ENCODE data around the gene ELFN2.
"Not testable (repeated sequence)": the region's sequence is repeated elsewhere in the genome, so short reads cannot be mapped to it uniquely, and the experiment has no call there.

The ELFN2 gene

DNA sequence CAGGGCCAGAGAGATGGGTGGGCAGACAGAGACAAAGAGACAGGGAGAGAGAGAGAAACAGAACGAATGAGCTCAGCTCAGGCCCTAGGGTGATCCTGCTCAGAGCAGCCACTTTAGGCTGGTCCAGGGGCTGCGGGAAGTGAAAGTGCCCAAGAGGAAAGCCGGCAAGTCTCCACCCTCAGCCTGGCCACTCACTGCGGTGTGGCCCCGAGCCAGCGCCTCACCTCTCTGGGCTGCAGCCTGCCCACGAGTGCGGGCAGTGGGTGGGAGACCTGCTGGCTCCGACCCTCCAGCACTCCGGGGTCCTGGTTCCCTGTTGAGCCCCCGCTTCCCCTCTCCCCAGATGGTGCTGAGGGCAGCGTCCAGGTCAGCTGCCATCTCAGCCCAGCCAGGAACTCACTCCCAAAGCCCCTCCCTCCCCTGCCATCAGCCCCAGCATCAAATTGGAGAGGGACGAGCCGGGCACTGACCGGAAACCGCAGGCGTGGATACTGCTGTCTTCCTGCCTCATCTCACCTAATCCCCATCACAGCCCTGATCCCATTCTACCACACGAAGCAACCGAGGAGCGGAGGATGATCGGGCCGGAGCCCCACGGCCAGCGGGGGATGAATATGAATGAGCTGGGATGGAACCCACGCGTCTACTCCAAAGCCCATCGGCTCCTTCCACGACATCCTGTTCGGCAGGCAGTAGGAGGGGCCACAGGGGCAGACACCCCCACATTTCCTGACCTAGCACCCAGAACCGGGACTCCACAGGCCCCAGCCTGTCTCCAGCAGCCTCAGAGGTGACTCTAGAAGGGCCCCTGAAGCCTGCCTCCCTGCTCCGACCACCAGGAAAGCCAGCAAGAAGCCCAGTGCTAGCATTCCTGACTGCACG lies 16.9 kb downstream of the ELFN2 start:
- no peak for DNase-seq (ENCODE audit: low spot score)

DNA sequence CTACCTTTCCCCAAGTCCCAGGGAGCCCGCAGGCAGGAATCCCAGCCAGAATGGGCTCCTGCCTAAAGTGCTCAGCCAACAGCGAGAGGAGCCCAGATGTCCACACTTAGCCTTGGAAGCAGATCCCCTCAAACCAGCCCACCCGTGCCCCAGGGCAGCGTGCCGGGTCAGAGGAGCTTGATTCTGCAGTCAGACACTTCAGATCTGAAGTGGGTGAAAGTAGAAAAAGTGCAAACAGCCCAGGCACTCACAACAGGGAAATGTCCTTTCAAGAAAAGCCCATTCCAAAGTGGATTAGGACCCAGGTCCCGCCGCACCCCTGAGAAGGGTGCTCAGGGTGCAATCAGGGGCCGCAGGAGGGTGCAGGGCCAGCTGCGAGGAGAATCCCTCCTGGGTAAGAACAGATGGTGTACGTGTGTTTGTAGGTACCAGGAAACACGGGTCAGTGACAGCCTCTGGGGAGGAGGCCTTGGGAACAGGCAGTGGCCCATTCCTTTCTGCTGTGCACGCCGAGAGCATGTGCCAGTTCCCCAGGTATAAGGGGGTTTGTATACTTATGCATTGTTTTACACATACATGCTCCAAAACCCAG lies 17.7 kb downstream of the ELFN2 start:
- DNase-seq (ENCODE audit: low spot score): no peak

DNA sequence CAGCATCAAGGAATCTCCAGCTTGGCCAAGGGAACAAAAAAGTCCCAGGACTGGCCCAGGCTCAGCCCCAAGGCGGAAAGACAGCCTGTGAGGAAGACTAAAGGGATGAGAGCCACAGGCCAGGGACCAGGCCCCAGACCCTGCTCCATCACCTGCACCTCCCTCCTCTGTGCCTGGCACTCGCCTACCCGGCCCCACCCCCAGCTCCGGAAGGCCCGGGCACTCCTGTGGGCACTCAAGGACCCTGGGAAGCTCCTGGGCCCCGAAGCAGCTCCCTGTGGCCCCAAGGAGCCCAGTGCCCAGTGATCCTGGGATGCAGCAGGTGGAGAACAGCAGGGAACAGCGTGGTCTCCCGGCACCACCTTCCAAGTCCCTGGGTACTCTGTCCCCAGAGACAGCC lies 18.2 kb downstream of the ELFN2 start:
- no peak for DNase-seq (ENCODE audit: low spot score)

DNA sequence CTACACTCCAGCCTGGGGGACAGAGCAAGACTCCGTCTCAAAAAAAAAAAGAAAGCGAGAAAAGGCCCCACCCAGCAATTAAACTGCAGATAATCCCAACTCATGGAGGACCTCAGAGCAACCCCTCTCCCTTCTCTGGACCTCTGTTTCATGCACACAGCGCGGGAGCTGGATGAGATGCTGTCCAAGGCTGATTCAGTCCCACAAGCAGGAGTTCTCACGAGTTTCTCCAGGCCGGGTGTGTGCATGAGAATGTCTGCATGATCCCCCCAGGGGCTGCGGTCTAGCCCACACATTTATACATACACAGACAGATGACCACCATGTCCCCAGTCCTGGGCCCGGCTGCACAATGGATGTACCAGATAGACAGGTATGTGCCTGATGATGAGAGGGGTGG lies 19.4 kb downstream of the ELFN2 start:
- no peak for DNase-seq (ENCODE audit: low spot score)

DNA sequence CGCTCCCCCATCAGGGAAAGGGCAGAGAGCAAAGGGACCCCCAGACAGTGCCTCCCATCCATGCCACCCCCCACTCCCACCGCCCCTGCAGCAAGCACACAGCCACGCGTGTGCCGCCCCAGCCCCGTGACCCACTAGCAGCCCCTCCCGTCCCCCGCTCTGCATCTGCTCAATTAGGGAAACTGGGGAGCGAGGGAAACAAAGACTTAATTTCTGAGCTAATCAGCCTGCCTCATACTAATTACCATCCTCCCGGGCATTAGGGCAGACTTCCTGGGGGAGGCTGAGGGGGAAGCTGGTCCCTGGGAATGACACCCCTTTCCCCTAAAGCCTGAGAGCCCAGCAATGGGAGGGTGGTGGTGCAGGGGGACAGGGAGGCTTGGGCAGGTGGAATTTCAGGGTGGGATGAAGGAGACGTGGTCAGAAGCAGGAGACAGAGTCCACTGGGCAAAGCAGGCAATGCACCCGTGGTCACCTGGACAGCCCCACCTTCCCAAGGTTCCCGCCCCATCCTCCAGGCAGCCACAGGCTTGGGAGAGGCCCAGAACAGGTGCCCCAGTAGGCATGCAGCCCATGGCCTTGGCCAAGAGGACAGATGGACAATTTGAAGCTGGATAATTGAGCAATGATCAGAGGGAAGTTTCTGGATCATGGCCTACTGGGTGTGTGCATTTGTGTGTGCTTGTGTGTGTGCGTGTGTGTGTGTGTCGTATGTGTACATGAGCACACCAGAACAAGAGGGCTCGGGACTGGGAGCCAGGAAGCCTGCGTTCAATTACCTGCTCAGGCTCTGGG lies 20.6 kb downstream of the ELFN2 start:
- no peak for DNase-seq (ENCODE audit: low spot score)

DNA sequence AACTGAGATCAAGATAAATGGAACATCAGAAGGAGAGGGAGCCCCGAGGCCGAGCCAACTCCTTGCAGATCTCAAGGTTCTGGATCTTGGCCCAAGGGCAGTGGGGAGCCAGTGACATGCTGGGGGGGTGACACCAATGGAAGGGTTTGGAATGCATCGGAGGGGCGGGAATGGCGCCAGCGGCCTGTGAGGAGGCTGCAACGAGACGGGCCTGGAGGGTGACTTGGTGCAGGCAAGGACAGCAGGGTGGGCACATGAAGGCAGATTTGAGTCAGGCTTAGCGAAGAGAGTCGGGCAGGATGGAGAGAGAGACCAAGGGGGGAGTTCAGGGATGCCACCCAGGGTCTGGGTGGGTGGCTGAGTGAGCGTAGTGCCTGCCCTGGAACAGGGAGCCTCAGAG lies 23.2 kb downstream of the ELFN2 start:
- no peak for DNase-seq (ENCODE audit: low spot score)

DNA sequence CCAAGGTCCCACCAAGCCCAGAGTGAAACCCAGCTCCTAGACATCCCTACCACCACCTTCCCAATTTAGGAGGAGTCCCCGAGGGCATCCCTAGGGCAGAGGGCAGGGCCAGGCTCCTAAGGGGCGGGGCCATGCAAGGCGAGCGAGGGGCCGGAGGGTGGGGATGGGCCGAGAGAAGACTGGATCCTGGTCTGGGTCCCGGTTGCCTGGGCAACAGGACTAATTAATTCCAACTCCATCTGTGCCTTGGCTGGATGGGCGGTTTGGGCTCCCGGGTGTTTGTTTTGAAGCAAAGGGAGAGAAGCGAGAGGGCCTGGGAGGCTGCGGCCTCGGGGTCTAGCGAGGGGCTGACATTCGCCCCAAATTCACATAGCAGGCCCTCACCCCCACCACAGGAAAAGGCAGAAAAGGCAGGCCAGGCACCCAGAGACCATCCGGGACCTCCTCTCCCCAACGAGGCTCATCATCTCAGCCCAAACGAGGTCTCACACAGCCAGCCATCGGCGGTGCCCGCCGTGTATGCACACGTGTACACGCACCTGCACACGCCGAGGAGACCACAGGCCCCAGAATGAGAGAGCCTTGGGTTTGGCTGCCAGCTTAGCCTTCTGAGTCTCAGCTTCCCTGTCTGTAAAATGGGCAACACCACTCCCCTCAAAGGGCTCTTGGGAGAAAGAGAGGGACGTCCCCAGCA lies 23.9 kb downstream of the ELFN2 start:
- no peak for DNase-seq (ENCODE audit: low spot score)

DNA sequence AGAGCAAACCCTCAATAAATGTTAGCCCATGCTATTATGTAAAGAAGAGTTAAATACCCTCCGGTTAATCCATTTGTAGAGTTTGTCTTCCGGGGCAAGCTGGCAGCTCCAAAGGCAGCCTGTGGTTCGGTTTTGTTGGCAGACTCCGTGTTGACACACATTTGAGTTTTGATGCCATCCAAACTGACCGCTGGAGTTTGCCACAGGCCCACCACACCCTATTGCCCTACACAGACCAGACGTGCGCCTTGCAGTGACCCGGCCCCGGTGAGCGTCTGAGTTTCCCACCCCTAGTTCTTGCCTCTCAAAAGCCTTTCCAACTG lies 25.1 kb downstream of the ELFN2 start:
- DNase-seq (ENCODE audit: low spot score): no peak

DNA sequence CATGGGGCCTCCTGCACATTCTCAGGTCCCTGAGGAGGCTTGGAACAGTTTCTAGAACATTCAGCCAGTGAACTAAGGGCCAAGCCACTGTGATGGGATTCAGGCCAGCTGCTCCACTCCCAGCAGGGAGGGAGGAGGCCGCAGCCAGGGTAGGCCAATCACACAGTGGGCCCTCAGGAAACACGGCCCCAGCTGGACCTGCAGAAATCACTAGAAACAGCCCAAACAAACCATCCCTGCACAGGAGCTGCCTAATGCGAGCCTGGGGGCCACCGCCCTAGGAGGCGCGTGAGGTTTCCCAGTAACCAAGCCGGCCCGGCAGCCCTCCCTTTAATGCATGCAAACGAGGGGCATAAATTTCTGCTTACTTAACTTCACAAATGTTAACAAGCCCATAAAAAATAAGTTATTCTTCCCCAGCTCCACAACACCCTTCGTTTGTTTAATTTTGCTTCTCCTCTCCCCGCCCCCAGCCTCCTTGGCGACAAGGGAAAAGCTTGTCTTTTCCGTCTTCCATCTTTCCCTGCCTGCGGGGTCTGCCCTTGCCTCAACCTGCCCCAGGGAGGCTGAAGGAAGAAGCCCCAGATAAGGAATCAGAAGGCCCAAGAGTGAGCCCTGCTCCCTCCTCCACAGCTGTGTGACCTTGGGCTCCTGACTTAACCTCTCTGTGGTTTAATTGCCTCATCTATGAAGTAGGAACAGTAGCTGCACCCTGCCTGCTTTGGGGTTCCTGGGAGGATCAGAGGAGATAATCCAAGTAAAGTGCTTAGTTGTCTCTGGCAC lies 25.7 kb downstream of the ELFN2 start:
- no peak for DNase-seq (ENCODE audit: low spot score)

DNA sequence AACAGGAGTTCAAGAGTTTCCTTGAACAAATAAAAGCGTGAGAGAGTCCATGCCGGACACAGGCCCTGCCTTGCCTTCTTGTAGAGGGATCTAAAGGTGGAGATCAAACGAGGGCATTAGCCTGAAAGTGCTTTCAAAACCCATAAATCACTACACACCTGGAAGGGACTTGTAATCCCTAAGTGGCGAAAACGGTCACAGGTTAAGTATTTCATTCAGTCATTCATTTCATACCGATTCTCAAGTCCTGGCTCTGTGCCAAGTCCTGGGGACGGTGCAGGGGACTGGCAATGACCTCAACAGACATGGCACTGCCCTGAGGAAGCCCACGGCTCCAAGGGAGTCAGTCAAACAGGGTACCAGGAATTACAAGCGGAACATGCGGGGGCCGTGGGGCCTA lies 26.6 kb downstream of the ELFN2 start:
- DNase-seq (ENCODE audit: low spot score): no peak

DNA sequence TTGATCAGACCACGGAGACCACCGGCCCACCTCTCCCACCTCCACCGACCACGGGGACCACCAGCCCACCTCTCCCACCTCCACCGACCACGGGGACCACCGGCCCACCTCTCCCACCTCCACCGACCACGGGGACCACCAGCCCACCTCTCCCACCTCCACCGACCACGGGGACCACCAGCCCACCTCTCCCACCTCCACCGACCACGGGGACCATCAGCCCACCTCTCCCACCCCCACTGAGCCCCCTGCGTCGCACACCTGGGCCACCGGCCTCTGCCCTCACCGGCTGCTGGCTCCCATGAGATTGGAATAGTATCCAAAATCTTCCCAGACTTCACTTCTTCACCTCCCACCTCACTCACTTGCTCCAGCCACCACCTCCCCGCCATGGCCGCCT lies 27.8 kb downstream of the ELFN2 start:
- DNase-seq (ENCODE audit: low spot score): not testable (repeated sequence)

DNA sequence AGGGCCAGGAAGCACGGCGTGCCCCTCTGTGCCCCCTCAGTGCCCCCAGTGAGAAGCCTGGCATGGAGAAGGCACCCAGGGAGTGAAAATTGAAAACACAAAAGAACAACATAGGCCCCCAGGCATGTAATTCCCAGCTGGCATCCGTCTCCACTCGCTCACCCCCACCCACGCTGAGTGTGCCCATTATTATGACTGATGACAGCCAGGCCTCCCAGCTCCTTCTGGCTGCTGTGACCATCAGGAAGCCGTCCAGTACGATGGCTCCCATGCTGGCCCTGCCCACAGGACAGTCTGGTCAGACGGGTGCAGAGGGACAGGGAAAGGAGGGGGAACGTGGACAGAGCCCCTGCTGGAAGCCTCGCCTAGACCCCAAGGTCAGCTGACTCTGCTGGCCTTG lies 30.1 kb downstream of the ELFN2 start:
- no peak for DNase-seq (ENCODE audit: low spot score)

DNA sequence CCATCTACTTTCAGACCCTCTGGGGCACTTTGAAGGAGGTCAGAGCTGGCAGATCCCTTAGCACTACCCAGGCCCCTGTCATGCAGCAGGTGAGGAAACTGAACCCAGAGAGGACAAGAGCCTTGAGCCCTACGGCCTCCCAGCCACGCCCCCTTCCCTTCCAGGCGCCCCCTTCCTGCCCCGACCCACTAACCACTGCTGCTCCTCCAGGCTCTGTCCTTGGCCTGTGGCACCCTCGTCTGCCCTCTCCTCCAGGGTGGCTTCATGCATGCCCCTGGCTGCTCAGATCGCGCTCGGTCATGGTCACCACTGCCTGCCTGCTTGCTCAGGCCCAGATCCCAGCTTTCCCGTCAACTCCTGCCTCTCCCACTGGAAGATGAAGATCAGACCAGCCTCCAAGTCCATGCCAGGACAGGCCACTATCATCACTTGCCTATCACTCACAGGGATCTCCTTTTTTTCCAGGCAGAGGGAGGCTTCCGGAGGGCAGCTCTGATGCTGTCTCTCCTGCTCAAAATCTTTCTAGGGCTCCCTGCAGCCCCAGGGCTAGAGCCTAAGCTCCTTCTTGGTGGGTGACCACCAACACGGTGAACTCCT lies 30.7 kb downstream of the ELFN2 start:
- DNase-seq (ENCODE audit: low spot score): no peak

DNA sequence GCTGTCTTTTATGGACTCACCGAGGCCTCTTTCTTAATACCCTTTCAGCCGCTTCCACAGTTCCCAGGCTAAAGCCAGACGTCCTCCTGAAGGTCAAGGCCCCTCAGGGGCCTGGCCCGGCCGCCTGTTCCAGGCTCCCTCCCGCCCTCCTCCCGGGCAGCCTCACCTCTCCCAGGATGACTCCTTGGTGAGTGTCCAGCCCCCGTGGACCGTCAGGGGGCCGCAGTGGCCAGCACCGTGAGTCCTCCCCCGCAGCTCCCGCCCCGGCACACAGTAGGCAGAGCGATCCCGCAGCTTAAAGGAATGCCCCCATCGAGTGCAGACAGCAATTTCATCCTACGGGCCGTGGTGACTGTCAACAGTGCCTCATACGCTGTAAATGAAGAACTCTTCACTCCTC lies 32.9 kb downstream of the ELFN2 start:
- DNase-seq (ENCODE audit: low spot score): no peak

DNA sequence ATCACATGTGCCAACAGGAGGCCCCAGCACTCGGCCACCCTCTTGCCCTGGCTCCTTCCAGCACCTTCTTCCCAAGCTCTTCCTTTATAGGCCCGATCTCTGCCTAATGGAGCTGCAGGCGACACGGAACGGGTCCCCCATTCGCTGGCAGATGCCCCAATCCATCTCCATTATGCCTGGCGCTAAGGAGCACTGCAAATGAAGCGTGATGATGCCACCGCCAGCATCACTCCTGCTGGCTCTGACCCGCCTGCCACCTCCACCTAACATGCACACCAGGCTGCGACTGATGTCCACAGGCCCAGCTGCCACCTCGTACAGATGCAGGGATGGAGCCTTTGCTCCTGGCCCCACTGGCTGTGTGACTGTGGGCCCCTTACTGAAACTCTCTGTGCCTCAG lies 33.5 kb downstream of the ELFN2 start:
- DNase-seq (ENCODE audit: low spot score): no peak

DNA sequence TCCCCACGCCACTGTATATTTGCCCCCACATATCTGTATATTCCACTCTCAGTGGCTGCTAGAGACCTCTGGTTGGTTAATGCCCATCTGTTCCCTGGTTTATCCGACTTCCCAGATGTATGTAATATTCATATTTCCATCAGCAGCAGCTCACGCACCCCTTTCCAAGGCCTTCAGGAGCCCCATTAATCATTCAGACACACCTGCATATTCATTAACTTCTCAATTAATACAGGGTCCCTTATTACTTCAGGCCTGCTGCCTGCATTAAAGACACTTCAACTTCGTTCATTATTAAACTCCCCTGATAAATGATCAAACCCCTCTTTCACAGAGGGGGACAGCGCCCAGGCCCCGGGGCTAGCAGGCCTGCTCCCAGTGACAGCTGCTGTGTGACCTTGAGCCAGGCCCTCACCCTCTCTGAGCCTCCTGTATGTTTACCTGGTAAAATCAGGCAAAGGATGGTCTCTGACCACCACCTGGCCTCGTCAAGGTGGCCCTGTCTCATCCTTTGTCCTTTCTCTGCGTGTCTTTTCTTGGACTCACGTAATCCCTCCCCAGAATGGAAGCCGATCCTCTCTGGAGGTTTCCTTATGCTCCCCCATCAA lies 34.5 kb downstream of the ELFN2 start:
- no peak for DNase-seq (ENCODE audit: low spot score)

DNA sequence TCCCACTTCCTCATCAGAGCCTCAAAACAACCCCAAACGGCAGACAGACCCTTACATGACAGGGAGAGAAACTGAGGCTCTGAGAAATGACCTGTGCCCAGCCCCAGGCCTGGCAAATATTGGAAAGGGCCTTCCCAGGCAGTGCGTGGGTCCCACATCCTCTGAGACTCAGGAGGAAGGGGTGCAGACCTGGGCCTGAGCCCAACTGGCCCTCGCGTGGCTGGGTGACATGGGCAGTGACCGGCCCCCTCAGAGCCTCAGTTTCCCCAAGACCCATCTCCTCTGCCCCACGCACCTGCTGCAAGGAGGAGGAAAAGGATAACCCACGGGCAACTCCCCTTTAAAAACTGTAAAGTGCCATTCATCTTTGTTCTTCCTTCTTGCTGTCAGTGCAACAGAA lies 35.6 kb downstream of the ELFN2 start:
- DNase-seq (ENCODE audit: low spot score): no peak

DNA sequence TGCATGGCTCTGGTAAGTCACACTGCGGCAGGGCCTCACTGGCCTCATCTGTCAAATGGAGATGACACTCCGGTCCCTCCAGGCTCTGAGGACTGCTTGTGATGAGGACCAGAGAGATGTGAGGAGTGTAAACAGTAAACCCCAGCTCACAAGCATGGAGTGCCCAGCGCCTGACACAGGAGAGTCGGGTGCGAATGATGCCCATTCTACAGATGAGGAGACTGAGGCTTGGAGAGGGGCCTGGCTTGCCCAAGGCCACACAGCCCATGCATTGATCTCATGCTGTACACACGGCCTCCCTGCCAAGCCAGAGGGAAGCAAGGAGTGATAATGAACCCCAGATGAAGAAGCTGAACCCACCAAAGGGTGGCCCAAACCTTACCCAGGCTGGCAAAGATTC lies 37.2 kb downstream of the ELFN2 start:
- no peak for DNase-seq (ENCODE audit: low spot score)

DNA sequence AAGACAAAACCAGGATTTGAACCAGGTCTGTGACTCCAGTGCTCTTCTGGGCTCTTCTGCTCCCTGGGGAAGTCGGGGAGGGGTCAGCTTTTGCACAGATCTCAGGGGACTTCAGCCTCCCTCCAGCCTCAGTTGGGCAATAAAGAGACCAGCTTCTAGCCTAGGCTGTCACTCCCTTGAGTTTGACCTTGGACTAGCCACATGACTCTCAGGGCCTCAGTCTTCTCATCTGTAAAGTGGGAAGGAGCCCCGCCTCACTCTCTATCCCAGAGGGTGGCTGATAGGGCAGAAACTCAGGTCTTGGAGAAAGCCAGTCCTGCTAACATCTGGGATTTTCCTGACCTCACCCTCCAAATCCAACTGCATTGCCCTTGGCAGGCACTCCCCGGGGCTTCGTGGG lies 38.7 kb downstream of the ELFN2 start:
- DNase-seq (ENCODE audit: low spot score): no peak

DNA sequence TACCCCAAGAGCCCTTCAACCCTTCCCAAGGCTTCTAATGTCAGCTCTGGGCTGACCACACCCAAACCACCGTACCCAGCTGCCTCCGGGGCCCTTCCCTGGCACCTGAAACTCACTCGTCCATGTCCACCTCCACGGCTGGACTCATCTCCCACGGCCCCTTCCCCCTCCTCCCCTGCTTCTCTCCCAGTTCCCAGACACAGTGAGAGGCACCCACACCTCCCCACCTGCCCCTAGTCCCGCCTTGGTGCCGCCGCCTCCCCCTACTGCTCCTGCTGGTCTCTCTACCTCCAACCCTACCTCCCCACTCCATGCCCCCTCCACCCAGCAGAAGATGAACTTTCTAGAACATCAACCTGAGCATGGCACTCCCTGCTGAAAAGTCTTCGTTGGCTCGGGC lies 39.5 kb downstream of the ELFN2 start:
- no peak for DNase-seq (ENCODE audit: low spot score)

DNA sequence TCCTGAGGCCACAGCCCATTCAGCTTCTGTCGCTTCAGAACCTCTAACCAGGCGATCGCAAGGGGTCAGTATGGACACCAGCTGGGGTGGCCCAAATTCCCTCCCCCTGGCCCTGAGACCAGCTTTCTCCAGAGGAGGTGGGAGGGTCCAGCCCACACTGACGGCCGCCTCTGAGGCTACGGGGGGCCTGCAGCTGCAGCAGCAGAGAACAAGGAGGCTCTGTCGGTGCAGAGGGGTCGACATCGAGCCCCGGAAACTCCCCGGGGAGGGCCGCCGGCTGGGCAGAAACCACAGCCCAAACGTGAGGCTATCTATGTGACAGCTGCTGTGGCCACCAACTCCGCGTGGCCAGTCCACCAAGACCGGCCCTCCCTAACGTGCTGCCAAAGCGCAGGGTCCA lies 40.8 kb downstream of the ELFN2 start:
- DNase-seq (ENCODE audit: low spot score): no peak

All from germinal center (tissue), 1 donor.